ENCODE results near the gene PMM2.

DNA sequence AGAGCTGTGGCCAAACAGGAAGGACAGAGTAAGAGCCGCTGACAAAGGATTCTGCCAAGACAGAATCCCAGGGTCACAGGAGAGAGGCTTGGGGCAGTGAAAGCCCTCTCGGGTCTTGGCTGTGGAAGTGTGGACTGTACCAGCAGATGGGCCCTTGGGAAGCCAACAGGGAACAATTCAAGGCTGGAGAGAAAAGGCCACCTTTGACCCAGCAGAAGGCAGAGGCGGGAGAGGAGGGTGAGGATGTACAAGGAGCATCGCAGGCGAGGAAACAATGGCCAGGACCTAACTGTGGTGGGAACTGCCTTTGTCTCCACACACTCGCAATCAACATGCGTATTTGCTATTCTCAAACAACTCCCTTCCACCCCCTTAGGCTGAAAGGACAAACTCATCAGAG, 55.5 kb downstream of the PMM2 start:
- TF ChIP-seq TAF1 (IDR thresholded peaks at IDR 0.05; ENCODE audit: low read depth) (no peak), REST (IDR thresholded peaks at IDR 0.05; ENCODE audit: low read depth) (no peak), RAD21 (IDR thresholded peaks at IDR 0.05; ENCODE audit: low read depth) (no peak), EP300 (IDR thresholded peaks at IDR 0.05; ENCODE audit: borderline replicate concordance) (no peak), ZBTB7A (IDR thresholded peaks at IDR 0.05; ENCODE audit: low read depth) (no peak), CEBPB (IDR thresholded peaks at IDR 0.05) (no peak), EGR1 (IDR thresholded peaks at IDR 0.05) (no peak), TCF12 (IDR thresholded peaks at IDR 0.05; ENCODE audit: low read depth) (no peak), NFIC (IDR thresholded peaks at IDR 0.05) (no peak), USF1 (IDR thresholded peaks at IDR 0.05) (no peak), FOXM1 (IDR thresholded peaks at IDR 0.05; ENCODE audit: borderline replicate concordance, low read depth) (no peak), YY1 (IDR thresholded peaks at IDR 0.05; ENCODE audit: low read depth) (no peak)
- TF ChIP-seq, protein P1, sequence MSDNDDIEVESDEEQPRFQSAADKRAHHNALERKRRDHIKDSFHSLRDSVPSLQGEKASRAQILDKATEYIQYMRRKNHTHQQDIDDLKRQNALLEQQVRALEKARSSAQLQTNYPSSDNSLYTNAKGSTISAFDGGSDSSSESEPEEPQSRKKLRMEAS (IDR thresholded peaks at IDR 0.05), result no peak

Measured in Ishikawa (cell line).